ENCODE measurements around the gene QSOX1.

The QSOX1 gene

GRCh38 chr1:180237869-180238476 lies 83.3 kb downstream of the QSOX1 start:
- DNase-seq (ENCODE audit: low spot score): no peak
- no peak overlapping the region for H3K27ac Mint-ChIP-seq
- H3K4me1 Mint-ChIP-seq (ENCODE audit: low read depth): no peaks in the 10 kb centered on the region
- H3K27me3 Mint-ChIP-seq (ENCODE audit: low read depth): peaks cover 94% of the 10 kb centered on the region
- H3K4me3 Mint-ChIP-seq: no peak overlapping the region
- H3K36me3 Mint-ChIP-seq (ENCODE audit: low read depth): no peaks in the 10 kb centered on the region
- H3K9me3 Mint-ChIP-seq: no peaks in the 10 kb centered on the region

- Mint-ChIP-seq H3K27ac (no peak overlapping the region), H3K4me1 (ENCODE audit: low read depth) (no peaks in the 10 kb centered on the region), H3K9me3 (no peaks in the 10 kb centered on the region), H3K27me3 (ENCODE audit: low read depth) (peaks cover 88% of the 10 kb centered on the region), H3K4me3 (no peak overlapping the region), H3K36me3 (ENCODE audit: low read depth) (no peaks in the 10 kb centered on the region)
- no peak for DNase-seq (ENCODE audit: low spot score)
Measured at GRCh38 chr1:180238675-180239074, 84.0 kb downstream of the QSOX1 start.

- no peaks in the 10 kb centered on the region for H3K4me1 Mint-ChIP-seq (ENCODE audit: low read depth)
- no peak for DNase-seq (ENCODE audit: low spot score)
- no peak overlapping the region for H3K4me3 Mint-ChIP-seq
- no peaks in the 10 kb centered on the region for H3K9me3 Mint-ChIP-seq
- H3K27ac Mint-ChIP-seq: no peak overlapping the region
- no peaks in the 10 kb centered on the region for H3K36me3 Mint-ChIP-seq (ENCODE audit: low read depth)
- H3K27me3 Mint-ChIP-seq (ENCODE audit: low read depth): peaks cover 86% of the 10 kb centered on the region
Measured at GRCh38 chr1:180239145-180240096, 84.8 kb downstream of the QSOX1 start.

GRCh38 chr1:180241716-180242544 lies 87.3 kb downstream of the QSOX1 start:
- no peak overlapping the region for H3K4me3 Mint-ChIP-seq
- no peaks in the 10 kb centered on the region for H3K9me3 Mint-ChIP-seq
- no peaks in the 10 kb centered on the region for H3K36me3 Mint-ChIP-seq (ENCODE audit: low read depth)
- H3K27me3 Mint-ChIP-seq (ENCODE audit: low read depth): peaks cover 65% of the 10 kb centered on the region
- H3K4me1 Mint-ChIP-seq (ENCODE audit: low read depth): no peaks in the 10 kb centered on the region
- no peak for DNase-seq (ENCODE audit: low spot score)
- H3K27ac Mint-ChIP-seq: no peak overlapping the region

- H3K4me3 Mint-ChIP-seq: no peak overlapping the region
- no peak overlapping the region for H3K27ac Mint-ChIP-seq
- H3K36me3 Mint-ChIP-seq (ENCODE audit: low read depth): no peaks in the 10 kb centered on the region
- DNase-seq (ENCODE audit: low spot score): no peak
- no peaks in the 10 kb centered on the region for H3K9me3 Mint-ChIP-seq
- peaks cover 3% of the 10 kb centered on the region for H3K4me1 Mint-ChIP-seq (ENCODE audit: low read depth)
- peaks cover 48% of the 10 kb centered on the region for H3K27me3 Mint-ChIP-seq (ENCODE audit: low read depth)
Measured at GRCh38 chr1:180243517-180244221, 89.0 kb downstream of the QSOX1 start.

GRCh38 chr1:180244840-180245239 lies 90.2 kb downstream of the QSOX1 start:
- H3K9me3 Mint-ChIP-seq: no peaks in the 10 kb centered on the region
- H3K36me3 Mint-ChIP-seq (ENCODE audit: low read depth): no peaks in the 10 kb centered on the region
- no peak overlapping the region for H3K4me3 Mint-ChIP-seq
- H3K4me1 Mint-ChIP-seq (ENCODE audit: low read depth): peaks cover 3% of the 10 kb centered on the region
- H3K27me3 Mint-ChIP-seq (ENCODE audit: low read depth): peaks cover 36% of the 10 kb centered on the region
- H3K27ac Mint-ChIP-seq: no peak overlapping the region
- no peak for DNase-seq (ENCODE audit: low spot score)

GRCh38 chr1:180246579-180246978 lies 91.9 kb downstream of the QSOX1 start:
- H3K9me3 Mint-ChIP-seq: no peaks in the 10 kb centered on the region
- no peak overlapping the region for H3K27ac Mint-ChIP-seq
- H3K4me3 Mint-ChIP-seq: no peak overlapping the region
- peaks cover 20% of the 10 kb centered on the region for H3K27me3 Mint-ChIP-seq (ENCODE audit: low read depth)
- H3K36me3 Mint-ChIP-seq (ENCODE audit: low read depth): no peaks in the 10 kb centered on the region
- peaks cover 5% of the 10 kb centered on the region for H3K4me1 Mint-ChIP-seq (ENCODE audit: low read depth)
- no peak for DNase-seq (ENCODE audit: low spot score)

- no peak overlapping the region for H3K4me3 Mint-ChIP-seq
- H3K9me3 Mint-ChIP-seq: no peaks in the 10 kb centered on the region
- DNase-seq (ENCODE audit: low spot score): no peak
- H3K27me3 Mint-ChIP-seq (ENCODE audit: low read depth): peaks cover 18% of the 10 kb centered on the region
- H3K4me1 Mint-ChIP-seq (ENCODE audit: low read depth): peaks cover 5% of the 10 kb centered on the region
- no peaks in the 10 kb centered on the region for H3K36me3 Mint-ChIP-seq (ENCODE audit: low read depth)
- H3K27ac Mint-ChIP-seq: no peak overlapping the region
Measured at GRCh38 chr1:180247061-180247460, 92.4 kb downstream of the QSOX1 start.

GRCh38 chr1:180247580-180247979 lies 92.9 kb downstream of the QSOX1 start:
- H3K36me3 Mint-ChIP-seq (ENCODE audit: low read depth): no peaks in the 10 kb centered on the region
- peaks cover 5% of the 10 kb centered on the region for H3K4me1 Mint-ChIP-seq (ENCODE audit: low read depth)
- no peak overlapping the region for H3K4me3 Mint-ChIP-seq
- H3K27me3 Mint-ChIP-seq (ENCODE audit: low read depth): peaks cover 12% of the 10 kb centered on the region
- no peaks in the 10 kb centered on the region for H3K9me3 Mint-ChIP-seq
- no peak overlapping the region for H3K27ac Mint-ChIP-seq
- no peak for DNase-seq (ENCODE audit: low spot score)

GRCh38 chr1:180248176-180248575 lies 93.5 kb downstream of the QSOX1 start:
- Mint-ChIP-seq H3K27me3 (ENCODE audit: low read depth) (peaks cover 9% of the 10 kb centered on the region), H3K4me3 (no peak overlapping the region), H3K4me1 (ENCODE audit: low read depth) (peaks cover 5% of the 10 kb centered on the region), H3K36me3 (ENCODE audit: low read depth) (no peaks in the 10 kb centered on the region), H3K9me3 (no peaks in the 10 kb centered on the region), H3K27ac (no peak overlapping the region)
- DNase-seq (ENCODE audit: low spot score): no peak

GRCh38 chr1:180248731-180249681 lies 94.3 kb downstream of the QSOX1 start:
- Mint-ChIP-seq H3K27ac (no peak overlapping the region), H3K9me3 (no peaks in the 10 kb centered on the region), H3K27me3 (ENCODE audit: low read depth) (peaks cover 9% of the 10 kb centered on the region), H3K36me3 (ENCODE audit: low read depth) (no peaks in the 10 kb centered on the region), H3K4me3 (no peak overlapping the region), H3K4me1 (ENCODE audit: low read depth) (peaks cover 5% of the 10 kb centered on the region)
- no peak for DNase-seq (ENCODE audit: low spot score)

GRCh38 chr1:180249725-180250498 lies 95.2 kb downstream of the QSOX1 start:
- DNase-seq (ENCODE audit: low spot score): no peak
- peaks cover 5% of the 10 kb centered on the region for H3K4me1 Mint-ChIP-seq (ENCODE audit: low read depth)
- H3K9me3 Mint-ChIP-seq: no peaks in the 10 kb centered on the region
- H3K27me3 Mint-ChIP-seq (ENCODE audit: low read depth): peaks cover 4% of the 10 kb centered on the region
- no peak overlapping the region for H3K27ac Mint-ChIP-seq
- H3K36me3 Mint-ChIP-seq (ENCODE audit: low read depth): no peaks in the 10 kb centered on the region
- no peak overlapping the region for H3K4me3 Mint-ChIP-seq

All from T-helper 2 cell treated with Interferon-gamma antibody and Interleukin-4, amounts not matched to agents 5 μg/mL and 100 μg/mL, for 36 hours (primary cell).